G401 (cell line): ENCODE data around the gene WAS. TPM values are rescaled to one million over a fixed set of nuclear protein-coding genes. Genes with fewer than 3 reads are reported as not detected.

Experiments
- total RNA-seq: library from RNA; depleted of rRNA; stranded (reverse); fragments of >200 nt; shearing (Covaris generic); gene quantifications from 2 replicates; pipeline ENCODE4 v1.2.3, GENCODE V29; 2014; rRNA removed

The WAS gene
- total RNA-seq, 1 experiment from 2014 or later, result not detected

Other genes with a start within 250 kb of the WAS start
- gene SLC38A5, start 213.5 kb upstream of the WAS start, total RNA-seq, result 55.7 and 82.7 TPM in 2 replicates
- gene FTSJ1, start 207.6 kb upstream of the WAS start, total RNA-seq, result 38.7 and 64.6 TPM in 2 replicates
- gene PORCN, start 174.8 kb upstream of the WAS start, total RNA-seq, result 3.5 and 11.8 TPM in 2 replicates
- 87.4 and 107 TPM in 2 replicates for gene EBP, start 162.0 kb upstream of the WAS start, total RNA-seq
- gene TBC1D25, start 144.1 kb upstream of the WAS start, total RNA-seq, result 2.0 and 6.6 TPM in 2 replicates
- 297 and 376 TPM in 2 replicates for gene RBM3, start 109.3 kb upstream of the WAS start, total RNA-seq
- 71.3 and 76.8 TPM in 2 replicates for gene WDR13, start 86.3 kb upstream of the WAS start, total RNA-seq
- gene SUV39H1, start 12.9 kb downstream of the WAS start, total RNA-seq, result 9.5 and 13.3 TPM in 2 replicates
- gene GLOD5, start 77.9 kb downstream of the WAS start, total RNA-seq, result not detected in 2 replicates
- not detected in 2 replicates for gene GATA1, start 102.8 kb downstream of the WAS start, total RNA-seq
- gene HDAC6, start 118.3 kb downstream of the WAS start, total RNA-seq, result 67.8 and 118 TPM in 2 replicates
- gene ERAS, start 142.7 kb downstream of the WAS start, total RNA-seq, result 9.6 TPM in 1 of 2 replicates, not detected in the other
- gene PCSK1N, start 151.8 kb downstream of the WAS start, total RNA-seq, result 3.5 TPM in 1 of 2 replicates, not detected in the other
- 115 and 138 TPM in 2 replicates for gene TIMM17B, start 214.0 kb downstream of the WAS start, total RNA-seq
- gene PQBP1, start 214.1 kb downstream of the WAS start, total RNA-seq, result 96.1 and 119 TPM in 2 replicates
- 10.1 and 15.7 TPM in 2 replicates for gene SLC35A2, start 227.8 kb downstream of the WAS start, total RNA-seq
- gene PIM2, start 235.2 kb downstream of the WAS start, total RNA-seq, result 14.6 and 20.6 TPM in 2 replicates